Stimulated activated CD4-positive, alpha-beta T cell treated with anti-CD3 and anti-CD28 coated beads, Interleukin-4, amount 100 ng/mL, for 48 hours (primary cell): ENCODE data around the gene SIT1.
"Not testable (repeated sequence)": the region's sequence is repeated elsewhere in the genome, so short reads cannot be mapped to it uniquely, and the experiment has no call there.

ENCODE experiments used
- DNase-seq, 2 donors: peaks; one replicate each; pipeline ENCODE4 v3.0.0-alpha.2; 2020; ENCODE audit warnings: low read depth in 2 of 2

The SIT1 gene

DNA sequence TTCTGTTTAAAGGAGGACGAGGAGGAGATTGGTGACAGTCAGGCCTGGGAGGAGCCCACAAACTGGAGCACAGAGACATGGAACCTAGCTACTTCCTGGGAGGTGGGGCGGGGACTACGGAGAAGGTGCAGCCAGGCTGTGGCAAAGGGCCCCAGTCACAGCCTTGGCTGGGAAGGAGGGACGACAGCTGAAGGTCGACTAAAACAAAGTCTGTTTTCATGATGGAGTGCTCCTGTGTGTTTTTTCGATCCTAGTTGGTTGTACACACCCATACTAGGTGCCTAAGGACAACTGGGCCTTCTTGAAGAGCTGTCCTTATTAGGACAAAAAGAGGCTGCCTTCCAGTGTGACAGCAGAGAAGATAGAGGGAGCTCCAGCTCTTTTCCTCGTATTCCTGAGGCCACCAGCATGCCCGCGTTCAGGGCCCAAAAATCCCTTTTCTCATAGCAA, 10.3 kb upstream of the SIT1 start:
- DNase-seq = no peak

DNA sequence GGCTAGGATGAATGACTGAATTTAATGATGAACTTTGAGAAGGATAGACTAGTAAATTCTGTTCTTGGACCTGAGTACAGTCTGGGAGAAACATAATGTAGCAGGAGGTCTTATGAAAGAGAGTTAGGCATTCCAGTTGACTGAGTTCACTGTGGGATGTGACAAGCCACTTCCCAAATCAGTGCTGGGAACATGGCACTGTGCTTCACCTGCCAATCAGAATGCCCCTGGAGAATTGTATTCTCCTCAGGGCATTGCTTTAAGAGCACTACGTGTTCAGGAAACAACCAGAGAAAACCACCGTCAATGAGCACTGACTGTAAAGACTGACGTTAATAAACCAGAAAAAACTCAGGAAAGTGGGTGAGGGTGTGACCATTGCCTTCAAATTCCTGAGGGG, 8.6 kb upstream of the SIT1 start:
- no peak for DNase-seq

DNA sequence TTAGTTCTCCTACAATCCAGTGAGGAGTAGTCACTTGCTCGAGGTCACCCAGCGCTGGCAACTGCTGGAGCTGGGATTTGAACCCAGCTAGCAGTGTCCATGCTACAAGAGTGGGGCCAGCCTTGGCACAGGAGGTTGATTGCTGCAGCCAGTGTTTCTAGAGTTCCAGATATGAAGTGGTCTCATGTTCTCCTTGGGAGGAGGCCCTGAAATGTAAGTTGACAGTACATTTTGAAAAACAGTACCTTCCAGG, 8.2 kb upstream of the SIT1 start:
- no peak for DNase-seq

DNA sequence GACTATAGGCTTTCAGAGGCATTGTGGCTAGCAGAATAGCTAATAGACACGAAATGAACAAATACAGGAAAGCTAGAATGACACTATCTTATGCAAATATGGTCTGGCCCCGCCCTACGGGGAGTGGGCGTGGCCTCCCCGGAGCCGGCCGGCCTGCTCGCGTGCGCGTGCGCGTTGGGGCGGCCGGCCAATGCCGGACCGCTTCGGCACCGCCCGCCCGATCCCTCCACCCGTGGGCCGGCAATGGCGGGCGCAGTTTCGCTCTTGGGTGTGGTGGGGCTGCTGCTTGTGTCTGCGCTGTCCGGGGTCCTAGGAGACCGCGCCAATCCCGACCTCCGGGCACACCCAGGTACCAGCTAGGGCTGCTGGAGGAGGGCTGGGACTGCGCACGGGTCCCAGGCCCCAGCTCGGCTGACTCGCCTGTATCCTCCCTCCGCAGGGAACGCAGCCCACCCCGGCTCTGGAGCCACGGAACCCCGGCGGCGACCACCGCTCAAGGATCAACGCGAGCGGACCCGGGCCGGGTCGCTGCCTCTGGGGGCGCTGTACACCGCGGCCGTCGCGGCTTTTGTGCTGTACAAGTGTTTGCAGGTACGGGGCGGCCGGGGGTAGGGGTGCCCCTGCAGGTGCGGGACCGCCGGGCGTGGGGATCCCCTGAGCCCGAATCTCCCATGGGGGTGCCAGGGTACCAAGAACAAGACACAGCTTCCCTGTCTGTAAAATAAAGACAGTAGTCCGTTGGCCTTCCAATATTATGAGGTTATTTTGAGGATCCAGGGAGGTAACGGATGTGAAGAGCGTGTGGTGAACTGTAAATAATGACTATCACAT, 7.6 kb upstream of the SIT1 start, which contains the start of gene CCDC107:
Gene CCDC107, plus strand, starts transcription at position 156 of the 831 bp plus-strand sequence. Its CDS starts 88 bp downstream, at position 244.
- peak; percentile 72 to 76 for DNase-seq

DNA sequence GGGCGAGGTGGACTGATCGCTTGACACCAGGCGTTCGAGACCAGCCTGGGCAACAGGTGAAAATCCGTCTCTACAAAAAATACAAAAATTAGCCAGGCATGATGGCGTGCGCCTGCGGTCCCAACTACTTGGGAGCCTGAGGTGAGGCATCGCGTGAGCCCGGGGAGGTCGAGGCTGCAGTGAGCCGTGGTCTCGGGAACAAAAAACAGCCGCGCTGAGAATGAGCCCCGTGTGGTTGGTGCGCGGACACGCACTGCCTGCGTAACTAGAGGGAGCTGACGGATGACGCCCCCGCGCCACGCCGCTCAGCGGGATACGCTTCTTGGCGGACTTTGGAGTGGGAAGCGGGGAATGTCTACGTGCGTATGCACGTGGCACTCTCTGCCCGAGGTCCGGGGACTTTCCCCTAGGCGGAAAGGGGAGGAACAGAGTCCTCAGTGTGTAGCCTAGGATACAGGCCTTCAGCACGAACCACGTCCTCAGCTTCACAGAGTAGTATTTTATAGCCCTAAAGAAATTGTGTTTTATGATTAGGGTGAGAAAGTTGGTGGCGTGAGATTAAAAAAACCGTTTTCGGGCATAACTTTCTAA, 6.9 kb upstream of the SIT1 start, which contains the start of gene RMRP:
Gene RMRP, minus strand, starts transcription at position 474 of the 591 bp plus-strand sequence.
- DNase-seq = peak; percentile 90 to 96

DNA sequence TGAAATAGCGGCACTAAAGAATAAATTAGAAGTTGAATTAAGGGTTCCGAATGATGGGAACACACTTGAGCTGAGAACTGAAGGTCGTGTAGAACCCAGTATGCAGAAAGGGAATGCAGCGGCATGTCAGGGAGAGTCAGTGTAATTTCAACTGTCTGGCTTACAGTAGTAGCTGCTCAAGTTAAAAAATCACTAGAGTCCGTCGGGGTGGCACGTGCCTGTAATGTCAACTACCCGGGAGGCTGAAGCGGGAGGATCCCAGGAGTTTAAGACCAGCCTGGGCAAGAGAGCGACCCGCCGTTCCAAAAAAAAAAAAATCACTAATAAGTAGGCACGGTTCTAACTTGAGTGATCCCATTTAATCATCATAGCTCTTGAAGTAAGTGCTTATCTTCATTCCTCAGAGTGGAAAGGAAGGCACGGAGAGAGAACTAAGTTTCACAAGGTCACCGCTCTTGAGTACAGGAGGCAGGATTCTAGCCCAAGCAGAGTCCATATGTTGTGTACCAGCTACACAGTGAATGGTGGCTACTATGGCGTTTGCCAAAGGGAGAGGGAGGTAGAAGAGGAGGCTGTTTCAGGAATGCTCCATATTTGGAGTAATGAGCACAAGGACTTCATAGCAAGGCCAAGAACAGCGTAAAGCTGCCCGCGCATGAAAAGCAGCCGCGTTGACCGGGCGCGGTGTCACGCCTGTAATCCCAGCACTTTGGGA, 6.3 kb upstream of the SIT1 start:
- DNase-seq = no peak

DNA sequence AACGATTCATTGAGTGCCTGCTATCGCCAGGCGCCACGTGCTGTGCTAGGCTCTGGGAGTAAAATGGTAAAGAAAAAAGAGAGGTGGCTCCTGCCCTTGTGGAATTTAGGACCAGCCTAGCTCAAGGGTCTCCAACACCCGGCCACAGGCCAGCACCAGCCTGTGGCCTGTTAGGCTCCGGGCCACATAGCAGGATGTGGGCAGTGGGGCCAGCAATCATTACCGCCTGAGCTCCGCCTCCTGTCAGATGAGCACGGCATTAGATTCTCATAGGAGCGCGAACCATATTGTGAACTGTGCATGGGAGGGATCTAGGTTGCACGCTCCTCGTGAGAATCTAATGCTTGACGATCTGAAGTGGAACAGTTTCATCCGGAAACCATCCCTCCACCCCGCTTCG, 5.6 kb upstream of the SIT1 start:
- no peak for DNase-seq

DNA sequence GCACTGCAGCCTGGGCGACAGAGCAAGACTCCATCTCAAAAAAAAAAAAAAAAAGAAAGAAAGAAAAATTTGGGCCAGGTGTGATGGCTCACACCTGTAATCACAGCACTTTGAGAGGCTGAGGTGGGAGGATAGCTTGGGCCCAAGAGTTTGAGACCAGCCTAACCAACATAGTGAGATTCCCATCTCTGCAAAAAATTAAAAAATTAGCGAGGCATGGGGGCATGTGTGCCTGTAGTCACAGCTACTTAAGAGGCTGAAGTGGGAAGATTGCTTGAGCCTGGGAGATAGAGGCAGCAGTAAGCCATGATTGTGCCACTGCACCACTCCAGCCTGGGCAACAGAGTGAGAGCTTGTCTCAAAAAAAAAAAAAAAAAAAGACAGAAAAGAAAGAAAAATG, 2.9 kb upstream of the SIT1 start:
- DNase-seq = no peak

DNA sequence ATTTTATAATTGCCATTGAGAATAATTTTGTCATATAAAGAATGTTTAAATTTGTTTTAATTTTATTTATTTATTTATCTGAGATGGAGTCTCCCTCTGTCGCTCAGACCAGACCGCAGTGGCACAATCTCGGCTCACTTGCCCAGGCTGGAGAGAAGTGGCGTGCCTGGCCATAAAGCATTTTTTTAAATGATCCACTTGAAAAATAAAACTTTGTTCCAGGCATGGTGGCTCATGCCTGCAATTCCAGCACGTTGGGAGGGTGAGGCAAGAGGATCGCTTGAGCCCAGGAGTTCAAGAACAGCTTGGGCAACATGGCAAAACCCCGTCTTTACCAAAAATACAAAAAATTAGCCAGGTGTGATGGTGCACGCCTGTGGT, 2.1 kb upstream of the SIT1 start:
- DNase-seq = no peak

DNA sequence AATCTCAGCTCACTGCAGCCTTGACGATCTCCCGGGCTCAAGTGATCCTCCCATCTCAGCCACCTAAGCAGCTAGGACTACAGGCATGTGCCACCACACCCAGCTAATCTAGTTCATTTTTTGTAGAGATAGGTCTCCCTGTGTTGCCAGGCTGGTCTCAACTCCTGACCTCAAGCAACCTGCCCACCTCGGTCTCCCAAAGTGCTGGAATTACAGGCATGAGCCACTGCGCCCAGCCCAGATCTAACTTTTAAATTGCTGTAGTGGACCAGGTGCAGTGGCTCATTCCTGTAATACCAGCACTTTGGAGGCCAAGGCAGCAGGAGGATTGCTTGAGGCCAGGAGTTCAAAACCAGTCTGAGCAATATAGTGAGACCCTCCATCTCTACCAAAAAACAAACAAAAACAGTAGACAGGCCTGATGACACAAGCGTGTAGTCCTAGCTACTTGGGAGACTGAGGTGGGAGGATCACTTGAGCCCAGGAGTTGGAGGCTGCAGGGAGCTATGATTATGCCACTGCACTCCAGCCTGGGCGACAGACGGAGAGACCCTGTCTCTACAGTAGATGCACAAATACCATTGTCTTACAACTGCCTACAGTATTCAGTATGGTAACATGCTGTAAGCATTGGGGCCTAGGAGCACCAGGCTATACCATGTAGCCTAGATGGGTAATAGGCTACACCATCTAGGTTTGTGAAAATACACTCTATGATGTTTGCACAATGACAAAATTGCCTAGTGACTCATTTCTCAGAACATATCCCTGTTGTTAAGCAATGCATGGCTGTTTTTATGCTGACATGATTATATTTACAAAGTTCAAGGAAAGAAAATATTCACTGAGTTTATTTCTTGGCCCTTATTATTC, 1.5 kb upstream of the SIT1 start:
- no peak for DNase-seq

DNA sequence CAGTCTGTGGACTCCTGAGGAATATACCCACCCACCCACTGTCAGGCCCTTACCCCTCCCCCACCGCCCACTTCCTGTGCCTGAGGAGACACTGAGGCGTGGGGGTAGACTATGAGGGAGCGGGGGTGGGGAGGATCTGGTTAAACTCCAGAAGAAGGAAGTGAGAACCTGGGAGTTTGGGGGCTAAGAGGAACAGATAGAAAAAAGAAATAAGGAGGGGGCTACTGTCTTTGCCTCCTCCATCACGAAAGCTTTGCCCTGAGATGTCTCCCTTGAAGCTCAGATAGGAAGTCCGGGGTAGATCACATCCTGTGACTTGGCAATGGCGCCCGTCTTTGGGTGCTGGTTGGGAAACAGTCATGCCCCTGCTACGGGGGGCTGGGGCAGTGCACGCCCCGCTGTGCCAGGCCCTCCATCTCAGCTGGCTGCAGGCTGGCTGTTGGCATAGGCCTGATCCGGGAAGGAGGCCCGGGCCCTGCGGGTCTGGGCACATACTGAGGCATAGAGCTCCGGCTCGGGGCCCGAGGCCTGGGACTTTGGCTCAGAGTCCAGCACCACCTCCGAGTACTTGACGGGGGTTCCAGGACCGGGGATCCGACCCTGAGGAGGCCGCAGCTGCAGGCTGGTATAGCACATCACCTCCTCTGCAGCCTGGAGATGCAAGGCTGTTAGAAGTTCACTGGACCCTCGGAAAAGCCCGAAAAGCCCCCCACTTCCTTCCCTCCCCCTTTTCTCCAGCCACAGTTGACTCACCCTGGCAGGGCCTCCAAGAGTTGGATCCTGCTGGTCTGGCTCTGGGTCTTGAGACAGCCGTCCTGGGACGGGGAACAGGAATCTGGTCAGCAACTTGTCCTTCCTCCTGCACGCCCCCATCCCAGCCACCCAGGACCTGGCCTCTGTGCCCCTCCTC, 1.0 kb downstream of the SIT1 start:
- DNase-seq = no peak

DNA sequence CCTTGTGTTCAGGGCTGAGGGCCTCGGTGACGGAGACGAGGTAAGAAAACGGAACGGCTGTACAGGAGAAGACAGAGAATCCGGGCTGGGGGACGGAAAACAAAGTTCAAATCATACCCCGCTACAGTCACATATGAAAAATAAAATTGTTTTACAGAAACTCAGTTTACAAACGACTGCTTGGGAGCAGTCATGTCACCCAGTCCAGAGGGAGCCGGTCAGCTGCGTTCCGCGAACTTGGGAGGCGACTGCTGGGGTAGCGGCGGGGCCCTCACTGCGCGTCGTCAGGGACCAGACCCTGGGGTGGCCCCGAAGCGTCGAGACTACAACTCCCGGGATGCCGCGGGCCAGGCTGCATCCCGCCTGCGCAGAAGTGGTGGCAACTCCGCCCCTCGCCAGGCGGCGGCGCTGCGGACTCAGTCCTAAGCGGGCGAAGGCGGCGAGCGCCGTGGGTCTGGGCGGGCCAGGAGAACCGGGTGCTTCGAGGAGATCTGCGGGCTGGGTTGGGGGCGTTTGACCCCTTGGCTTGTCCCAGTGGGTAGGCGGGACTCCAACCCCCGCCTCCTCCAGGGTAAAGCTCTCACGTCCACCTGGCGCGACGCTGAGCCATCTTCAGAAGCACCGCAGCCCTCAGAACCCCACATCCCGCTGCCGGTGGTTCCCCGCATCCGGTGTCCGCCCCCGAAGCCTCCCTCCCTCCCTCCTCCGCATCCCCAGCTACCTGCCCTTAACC, 4.0 kb downstream of the SIT1 start:
- DNase-seq = peak; percentile 87 to 90

DNA sequence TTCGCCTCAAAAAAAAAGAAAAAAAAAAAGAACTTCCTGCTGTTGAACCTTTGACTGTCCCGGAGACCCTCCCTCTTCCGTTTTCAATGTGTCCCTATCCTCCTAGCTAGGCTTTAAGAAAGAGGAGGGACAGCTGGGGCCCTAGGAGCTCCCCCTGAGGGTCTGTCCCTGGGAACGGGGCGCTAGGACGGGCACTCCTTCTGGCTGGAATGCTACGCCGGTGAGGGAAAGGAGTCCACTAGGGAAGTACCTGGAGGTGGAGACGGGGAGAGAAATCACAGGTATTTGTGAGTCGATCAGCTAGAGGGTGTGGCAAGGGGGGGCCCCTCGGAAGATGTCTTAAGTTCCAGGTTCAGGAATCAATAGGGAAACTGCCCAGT, 4.6 kb downstream of the SIT1 start:
- DNase-seq = no peak

DNA sequence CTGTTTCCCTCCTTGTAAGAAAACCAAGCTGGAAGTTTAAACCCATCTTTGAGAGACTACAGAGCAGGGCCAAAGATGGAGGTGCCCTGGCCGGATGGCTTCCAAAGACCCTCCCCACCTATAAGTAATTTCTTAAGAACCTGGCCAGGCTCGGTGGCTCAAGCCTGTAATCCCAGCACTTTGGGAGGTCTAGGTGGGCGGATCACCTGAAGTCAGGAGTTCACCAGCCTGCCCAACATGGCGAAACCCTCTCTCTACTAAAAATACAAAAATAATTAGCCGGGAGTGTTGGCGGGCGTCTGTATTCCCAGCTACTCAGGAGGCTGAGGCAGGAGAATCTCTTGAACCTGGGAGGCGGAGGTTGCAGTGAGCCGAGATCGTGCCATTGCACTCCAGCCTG, 5.0 kb downstream of the SIT1 start:
- DNase-seq = not testable (repeated sequence)

DNA sequence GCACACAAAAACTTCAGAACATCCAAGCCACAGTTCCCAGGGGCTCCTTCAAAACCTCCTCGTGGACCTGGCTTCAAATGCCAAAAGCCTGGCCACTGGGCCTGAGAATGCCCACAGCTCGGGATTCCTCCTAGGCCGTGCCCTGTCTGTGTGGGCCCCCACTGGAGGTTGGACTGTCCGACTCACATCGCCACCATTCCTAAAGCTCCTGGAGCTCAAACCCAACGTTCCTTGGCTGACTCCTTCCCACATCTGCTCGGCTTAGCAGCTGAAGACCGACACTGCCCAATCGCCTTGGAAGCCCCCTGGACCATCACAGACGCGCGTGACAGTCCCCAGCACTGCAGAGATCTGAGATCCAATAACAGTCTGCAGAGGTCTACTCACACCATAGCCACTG, 7.7 kb downstream of the SIT1 start:
- no peak for DNase-seq

DNA sequence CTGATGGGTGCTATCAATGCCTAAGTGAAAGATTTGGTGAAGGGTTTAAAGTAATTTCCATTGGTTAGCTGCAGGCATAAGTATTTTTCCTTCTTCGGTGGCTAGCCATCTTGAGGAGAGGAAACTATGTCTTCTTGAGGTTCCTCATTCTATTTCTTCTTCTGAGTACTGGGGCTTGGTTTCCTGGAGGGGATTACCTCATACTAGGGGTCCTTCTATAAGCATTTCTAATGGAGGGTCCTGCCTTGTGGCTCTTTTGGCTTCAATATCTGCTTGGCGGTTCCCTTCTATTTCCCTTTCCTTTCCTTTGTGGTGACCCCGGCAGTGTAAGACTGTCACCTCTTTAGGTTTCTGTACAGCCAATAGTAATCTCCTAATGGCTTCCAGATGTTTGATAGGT, 9.3 kb downstream of the SIT1 start:
- DNase-seq = not testable (repeated sequence)

DNA sequence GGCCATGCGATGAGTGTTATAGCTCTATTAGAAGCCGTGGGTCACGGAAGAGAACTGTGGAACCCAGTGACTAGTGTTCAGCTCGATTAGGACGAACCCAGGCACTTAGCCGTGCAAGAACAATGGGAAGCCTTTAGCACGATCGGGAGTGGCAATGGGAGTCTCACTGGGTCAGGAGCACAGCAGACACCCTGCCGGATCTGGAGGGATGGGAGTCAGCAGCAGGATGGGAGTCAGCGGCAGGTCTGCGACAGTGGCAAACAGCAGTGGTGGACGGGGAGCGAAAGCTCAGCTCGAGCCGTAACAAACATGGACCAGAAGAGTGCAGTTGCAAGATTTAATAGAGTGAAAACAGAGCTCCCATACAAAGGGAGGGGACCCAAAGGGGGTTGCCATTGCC, 10.3 kb downstream of the SIT1 start:
- DNase-seq = not testable (repeated sequence)

DNA sequence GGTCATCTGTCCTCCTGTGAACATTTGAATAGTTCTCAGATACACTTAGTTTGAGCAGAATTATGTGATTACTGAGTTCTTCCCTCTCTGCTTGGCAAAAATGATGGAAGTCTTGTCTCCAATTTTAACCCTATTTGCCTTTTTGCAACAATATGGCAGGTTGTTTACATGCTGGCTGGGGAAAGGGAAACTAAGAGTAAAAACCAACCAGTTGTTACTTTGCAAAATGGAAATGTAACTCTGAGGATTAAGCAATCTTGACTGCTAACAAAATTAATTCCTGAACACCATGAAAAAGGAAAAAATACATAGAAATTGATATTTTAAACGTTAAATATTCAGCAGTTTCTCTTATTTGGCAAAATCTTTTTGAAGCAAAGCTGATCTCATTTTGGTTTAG, 11.1 kb downstream of the SIT1 start:
- DNase-seq = no peak

DNA sequence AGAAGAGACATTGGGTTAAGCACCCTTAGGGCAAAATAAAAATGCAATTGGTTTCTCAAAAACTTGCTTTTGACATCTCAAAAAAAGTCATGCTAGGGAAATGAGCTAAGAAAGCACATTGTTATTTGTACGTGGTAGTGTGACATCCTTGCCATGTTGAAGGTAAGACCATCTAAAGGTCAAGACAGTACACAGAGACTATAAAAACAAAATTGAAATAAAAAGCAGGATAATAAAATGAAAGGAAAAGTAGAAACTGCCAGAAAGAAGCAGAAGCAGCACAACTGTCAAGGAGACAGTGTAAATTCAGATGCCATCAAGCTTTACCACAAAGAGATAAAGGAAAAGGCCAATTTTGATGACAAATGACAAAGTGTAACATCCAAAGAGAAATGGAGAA, 11.5 kb downstream of the SIT1 start:
- DNase-seq = not testable (repeated sequence)

DNA sequence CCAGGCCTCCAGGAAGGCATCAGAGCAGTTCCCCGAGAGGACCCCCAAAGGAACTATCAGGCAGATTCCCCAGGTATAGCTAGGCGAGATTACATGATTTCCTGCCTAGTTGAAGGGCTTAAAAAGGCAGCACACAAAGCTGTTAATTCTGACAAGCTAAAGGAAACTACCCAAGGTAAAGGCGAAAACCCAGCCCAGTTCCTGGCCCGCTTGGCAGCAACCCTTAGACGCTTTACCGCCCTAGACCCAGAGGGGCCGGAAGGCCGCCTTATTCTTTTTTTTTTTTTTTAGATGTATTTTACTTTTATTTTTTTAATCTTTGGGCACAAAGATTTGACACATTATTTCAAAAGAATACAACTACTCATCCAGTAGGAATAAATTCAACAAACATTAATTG, 12.0 kb downstream of the SIT1 start:
- DNase-seq = not testable (repeated sequence)
